Keratinocyte (primary cell): Measurements from ENCODE around the gene A1BG. TPM values are rescaled to one million over a fixed set of nuclear protein-coding genes. Genes with fewer than 3 reads are reported as not detected.

Source experiments
- DNase-seq: peaks from one replicate; pipeline ENCODE4 v3.0.0-alpha.2; 2011; ENCODE audit warnings: low read depth, missing footprints, low spot score
- FAIRE-seq: peaks from 2 replicates; lab custom pipeline; 2011; peaks lifted over from hg19 to GRCh38; lab: Jason Lieb, UNC
- H2AFZ ChIP-seq: 2 replicates; pipeline ENCODE4 v1.6.0; 2012; ENCODE audit warnings: low read length, control low read depth, inconsistent platforms; ENCODE audit not compliant: control insufficient read depth
- H3K27ac ChIP-seq: 2 replicates; pipeline ENCODE4 v1.5.1; 2011; ENCODE audit warnings: low read length; ENCODE audit not compliant: control insufficient read depth, insufficient read depth
- H3K27me3 ChIP-seq: 3 replicates; pipeline ENCODE4 v1.6.0; 2011; ENCODE audit warnings: low read length; ENCODE audit not compliant: control insufficient read depth, insufficient read depth; ENCODE audit errors: extremely low read depth
- H3K36me3 ChIP-seq, 2 experiments: 2 replicates in 1 of 2; 3 replicates in 1 of 2; pipeline ENCODE4 v1.5.1; 2011; ENCODE audit warnings: low read length in 2 of 2, mild to moderate bottlenecking in 1 of 2; ENCODE audit not compliant: control insufficient read depth in 2 of 2, insufficient read depth in 2 of 2; ENCODE audit errors: extremely low read depth in 1 of 2
- H3K4me1 ChIP-seq: 3 replicates; pipeline ENCODE4 v1.5.1; 2011; ENCODE audit warnings: low read length; ENCODE audit not compliant: control insufficient read depth, insufficient read depth; ENCODE audit errors: extremely low read depth
- H3K4me2 ChIP-seq: 3 replicates; pipeline ENCODE4 v1.6.0; 2011; ENCODE audit warnings: low read depth, low read length; ENCODE audit not compliant: control insufficient read depth, insufficient read depth; ENCODE audit errors: extremely low read depth
- H3K4me3 ChIP-seq, 3 experiments: fragments of 200-600 bp in 1 of 3; sonication (generic) in 1 of 3; 2 replicates in 2 of 3; 3 replicates in 1 of 3; pipeline ENCODE4 v1.5.1; 2011 to 2016; ENCODE audit warnings: low read length in 3 of 3, mild to moderate bottlenecking in 3 of 3, control low read depth in 2 of 3, inconsistent platforms in 1 of 3, low read depth in 1 of 3, mixed read lengths in 1 of 3, mixed run types in 1 of 3, moderate library complexity in 1 of 3; ENCODE audit not compliant: control insufficient read depth in 2 of 3, insufficient read depth in 2 of 3; ENCODE audit errors: extremely low read depth in 1 of 3
- H3K79me2 ChIP-seq: 2 replicates; pipeline ENCODE4 v1.6.0; 2012; ENCODE audit warnings: low read length; ENCODE audit not compliant: control insufficient read depth, insufficient read depth
- H3K9ac ChIP-seq: 3 replicates; pipeline ENCODE4 v1.6.0; 2011; ENCODE audit warnings: low read length; ENCODE audit not compliant: control insufficient read depth, insufficient read depth; ENCODE audit errors: extremely low read depth
- H3K9me1 ChIP-seq: 3 replicates; pipeline ENCODE4 v1.6.0; 2011; ENCODE audit warnings: low read length; ENCODE audit not compliant: control insufficient read depth, insufficient read depth; ENCODE audit errors: extremely low read depth
- H3K9me3 ChIP-seq: 2 replicates; pipeline ENCODE4 v1.5.1; 2012; ENCODE audit warnings: low read depth, low read length; ENCODE audit not compliant: control insufficient read depth
- H4K20me1 ChIP-seq: 3 replicates; pipeline ENCODE4 v1.6.0; 2011; ENCODE audit warnings: low read length; ENCODE audit not compliant: control insufficient read depth, insufficient read depth; ENCODE audit errors: extremely low read depth
- CTCF ChIP-seq, 3 experiments: IDR thresholded peaks in 1 of 3; conservative IDR thresholded peaks in 1 of 3; optimal IDR thresholded peaks in 1 of 3; 2 replicates in 2 of 3; 3 replicates in 1 of 3; pipeline versions ENCODE3 to v1.5.1; 2011; ENCODE audit warnings: low read length in 3 of 3, mild to moderate bottlenecking in 3 of 3, moderate library complexity in 2 of 3, control low read depth in 1 of 3, inconsistent platforms in 1 of 3; ENCODE audit not compliant: insufficient read depth in 2 of 3; ENCODE audit errors: extremely low read depth in 1 of 3
- EZH2 ChIP-seq: IDR thresholded peaks from one replicate; pipeline ENCODE4 v1.6.1; 2012; ENCODE audit warnings: inconsistent platforms, mild to moderate bottlenecking, low read length, moderate library complexity
- dilution Hi-C: fragments of 300-500 bp; cut with MboI; formaldehyde crosslinking; loops from one replicate; pipeline ENCODE4 v1.7.0; 2020; ENCODE audit warnings: low sequenced_read_pairs; ENCODE audit not compliant: extremely low pct_ligation_motif_present
- polyA plus RNA-seq, 5 experiments: library from polyadenylated mRNA; depleted of rRNA in 3 of 5; stranded (reverse) in 3 of 5; stranded (forward) in 1 of 5; unstranded in 1 of 5; fragments of >200 nt; gene quantifications; 1 replicate in 1 of 5; 2 replicates in 3 of 5; 3 replicates in 1 of 5; pipeline versions ENCODE4 v1.2.1 to v1.2.3, GENCODE V29; 2011 to 2012; ENCODE audit warnings: missing spikeins in 2 of 5, low read depth in 1 of 5, low replicate concordance in 1 of 5

A1BG gene
- polyA plus RNA-seq, 1 donor (not counting 4 experiments of a cell fraction or from before 2014, with no cell fraction given), result 1.4 TPM

GRCh38 chr19:58381460-58382212, 28.3 kb upstream of the A1BG start:
- dilution Hi-C loops, result no loop called here
- Histone ChIP-seq H3K79me2 (peaks cover 24% of the 10 kb centered on the region), H3K4me3 (peak overlapping the region; percentile 72 to 84 (median 79)), H3K9ac (peak overlapping the region; percentile 91), H2AFZ (peak overlapping the region; percentile 23), H3K27ac (peak overlapping the region; percentile 93), H3K9me1 (no peaks in the 10 kb centered on the region), H3K36me3 (no peaks in the 10 kb centered on the region), H3K9me3 (no peaks in the 10 kb centered on the region), H4K20me1 (no peaks in the 10 kb centered on the region), H3K4me2 (peak overlapping the region; percentile 85), H3K27me3 (no peaks in the 10 kb centered on the region), H3K4me1 (peaks cover 26% of the 10 kb centered on the region)
- TF ChIP-seq EZH2 (no peak), CTCF (optimal IDR thresholded peaks at IDR 0.05 in 1 of 3, IDR thresholded peaks at IDR 0.05 in 1 of 3, conservative IDR thresholded peaks at IDR 0.05 in 1 of 3; ENCODE audit: extremely low read depth in 1 of 3, insufficient read depth in 2 of 3, low read length in 3 of 3) (no peak)
- FAIRE-seq (no peak), DNase-seq (no peak)

- peak; percentile 99 for DNase-seq
- no peak for TF ChIP-seq CTCF (optimal IDR thresholded peaks at IDR 0.05 in 1 of 3, IDR thresholded peaks at IDR 0.05 in 1 of 3, conservative IDR thresholded peaks at IDR 0.05 in 1 of 3; ENCODE audit: extremely low read depth in 1 of 3, insufficient read depth in 2 of 3, low read length in 3 of 3)
- no peak for TF ChIP-seq EZH2
- Histone ChIP-seq H4K20me1 (no peaks in the 10 kb centered on the region), H3K4me3 (peak within 1 kb of the TSS; percentile 72 to 84 (median 79)), H3K4me1 (peaks cover 20% of the 10 kb centered on the region), H2AFZ (peak within 1 kb of the TSS; percentile 95), H3K9me1 (no peaks in the 10 kb centered on the region), H3K9ac (peak within 1 kb of the TSS; percentile 91), H3K9me3 (no peaks in the 10 kb centered on the region), H3K27me3 (no peaks in the 10 kb centered on the region), H3K36me3 (no peaks in the 10 kb centered on the region), H3K4me2 (peak within 1 kb of the TSS; percentile 94), H3K79me2 (peaks cover 18% of the 10 kb centered on the region), H3K27ac (peak within 1 kb of the TSS; percentile 93)
- peak; percentile 90 for FAIRE-seq
- dilution Hi-C loops, result no loop called here
Measured at GRCh38 chr19:58380662-58381459, 27.6 kb upstream of the A1BG start, which contains the start of gene ZNF837. TSS of gene ZNF837 (minus strand) at chr19:58381030. CDS start at chr19:58369332, 11,698 bp downstream.
